ENCODE measurements around the gene NOS1.

DNA sequence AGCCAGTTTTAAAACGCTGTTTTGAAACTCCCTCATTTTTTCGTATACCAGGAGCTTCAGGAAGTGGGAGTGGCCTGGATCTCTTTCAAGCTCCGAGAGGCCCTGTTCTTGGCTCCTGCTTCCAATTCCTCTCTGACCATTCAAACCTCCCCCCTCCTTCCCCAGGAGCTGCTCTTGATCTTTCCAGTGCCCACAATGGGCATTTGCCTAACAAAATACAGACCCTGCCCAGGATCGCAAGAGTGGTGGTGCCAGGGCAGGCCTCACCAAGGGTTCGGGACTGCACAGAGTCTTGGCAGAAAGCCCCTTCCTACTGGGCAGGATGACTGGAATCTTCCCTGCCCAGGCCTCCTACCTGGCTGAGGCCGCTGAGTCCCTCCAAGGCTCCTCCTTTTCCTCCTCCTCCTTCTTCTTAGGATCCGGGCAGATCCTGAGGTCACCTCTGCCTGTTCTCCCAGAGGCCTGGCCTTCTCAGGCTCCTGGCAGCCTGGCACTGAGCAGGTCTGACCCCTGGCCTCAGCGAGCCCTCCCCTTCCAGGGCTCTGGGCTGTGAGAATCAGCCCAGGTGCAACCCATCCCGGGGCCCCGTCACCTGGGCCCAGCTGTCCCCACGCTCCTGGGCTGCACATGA is 46.9 kb upstream of the NOS1 start:
- TF ChIP-seq ZC3H10 (CRISPR knock-in tag; IDR thresholded peaks at IDR 0.05) (no peak), ISL1 (CRISPR knock-in tag; IDR thresholded peaks at IDR 0.05) (no peak), RARB (CRISPR knock-in tag; IDR thresholded peaks at IDR 0.05) (no peak), CREB5 (CRISPR knock-in tag; IDR thresholded peaks at IDR 0.05; ENCODE audit: low read depth) (no peak), OSR1 (CRISPR knock-in tag; IDR thresholded peaks at IDR 0.05) (no peak)

All from SK-N-SH treated with all-trans-retinoic acid at 6 μM for 48 hours (cell line).